Measurements from ENCODE around the gene ADAM15.

ADAM15 gene

DNA sequence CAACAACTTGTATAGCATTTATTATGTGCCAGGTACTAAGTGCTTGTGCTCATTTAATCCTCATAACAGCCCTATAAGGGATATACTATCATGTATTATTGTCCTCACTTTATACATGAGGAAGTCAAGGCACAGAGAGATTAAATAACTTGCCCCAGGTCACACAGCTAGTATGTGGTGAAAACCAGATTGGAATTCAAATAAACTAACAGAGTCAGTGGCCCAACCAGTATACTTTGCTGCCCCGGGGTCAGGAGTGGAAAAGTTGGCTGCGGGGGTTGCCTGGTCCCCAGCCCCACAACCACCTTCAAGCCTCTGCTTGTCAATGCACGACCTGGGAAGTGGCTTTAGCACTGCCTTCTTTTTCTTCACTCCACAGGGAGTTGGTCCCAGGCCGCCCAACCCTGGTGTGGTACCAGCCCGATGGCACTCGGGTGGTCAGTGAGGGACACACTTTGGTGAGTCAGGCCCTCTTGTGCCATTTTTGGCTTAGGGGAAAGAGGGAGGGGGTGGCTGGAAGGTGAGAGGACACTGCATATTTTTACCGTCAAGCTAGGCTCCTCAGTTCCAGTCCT is 2.5 kb downstream of the ADAM15 start:
- DNase-seq = no peak

DNA sequence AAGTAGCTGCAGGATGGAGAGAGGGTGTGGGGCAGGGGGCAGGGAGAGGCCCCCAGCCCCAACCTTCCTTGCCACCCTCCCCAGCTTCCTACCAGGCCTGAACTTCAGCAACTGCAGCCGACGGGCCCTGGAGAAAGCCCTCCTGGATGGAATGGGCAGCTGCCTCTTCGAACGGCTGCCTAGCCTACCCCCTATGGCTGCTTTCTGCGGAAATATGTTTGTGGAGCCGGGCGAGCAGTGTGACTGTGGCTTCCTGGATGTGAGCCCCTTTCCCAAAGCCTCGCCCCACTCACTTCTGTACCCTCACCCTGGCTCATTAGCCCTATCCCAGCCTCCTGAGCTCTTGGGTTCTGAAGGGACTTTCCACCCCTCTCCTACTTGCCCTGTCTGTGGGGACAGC is 6.0 kb downstream of the ADAM15 start:
- DNase-seq = no peak

DNA sequence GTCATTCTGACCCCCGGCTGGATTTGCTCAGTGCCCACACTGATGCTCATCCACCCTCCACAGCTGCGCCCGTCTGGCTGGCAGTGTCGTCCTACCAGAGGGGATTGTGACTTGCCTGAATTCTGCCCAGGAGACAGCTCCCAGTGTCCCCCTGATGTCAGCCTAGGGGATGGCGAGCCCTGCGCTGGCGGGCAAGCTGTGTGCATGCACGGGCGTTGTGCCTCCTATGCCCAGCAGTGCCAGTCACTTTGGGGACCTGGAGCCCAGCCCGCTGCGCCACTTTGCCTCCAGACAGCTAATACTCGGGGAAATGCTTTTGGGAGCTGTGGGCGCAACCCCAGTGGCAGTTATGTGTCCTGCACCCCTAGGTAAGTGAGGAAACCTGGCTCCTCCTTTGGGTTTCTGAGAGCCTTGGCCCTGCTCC is 6.7 kb downstream of the ADAM15 start:
- DNase-seq = no peak

DNA sequence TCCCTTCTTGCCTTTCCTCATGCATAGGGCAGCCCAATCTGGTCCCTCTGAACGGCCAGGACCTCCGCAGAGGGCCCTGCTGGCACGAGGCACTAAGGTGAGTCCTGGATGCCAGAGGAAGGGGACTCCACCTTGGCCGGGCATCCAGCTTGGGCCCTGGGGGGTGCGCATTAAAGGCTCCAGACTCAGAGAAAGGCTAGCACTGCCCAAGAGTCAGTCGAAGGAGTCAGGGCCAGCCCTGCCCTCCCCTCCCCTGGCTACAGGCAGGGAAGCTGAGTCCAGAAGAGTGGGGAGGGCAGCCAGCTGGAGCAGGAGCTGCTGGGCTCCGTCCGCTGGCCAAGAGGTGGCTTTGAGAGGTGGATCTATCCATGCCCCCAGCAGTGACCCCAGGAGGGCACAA is 9.6 kb downstream of the ADAM15 start:
- DNase-seq = no peak

GRCh38 chr1:155061381-155062150 is 10.4 kb downstream of the ADAM15 start:
- peak; percentile 94 for DNase-seq

DNA sequence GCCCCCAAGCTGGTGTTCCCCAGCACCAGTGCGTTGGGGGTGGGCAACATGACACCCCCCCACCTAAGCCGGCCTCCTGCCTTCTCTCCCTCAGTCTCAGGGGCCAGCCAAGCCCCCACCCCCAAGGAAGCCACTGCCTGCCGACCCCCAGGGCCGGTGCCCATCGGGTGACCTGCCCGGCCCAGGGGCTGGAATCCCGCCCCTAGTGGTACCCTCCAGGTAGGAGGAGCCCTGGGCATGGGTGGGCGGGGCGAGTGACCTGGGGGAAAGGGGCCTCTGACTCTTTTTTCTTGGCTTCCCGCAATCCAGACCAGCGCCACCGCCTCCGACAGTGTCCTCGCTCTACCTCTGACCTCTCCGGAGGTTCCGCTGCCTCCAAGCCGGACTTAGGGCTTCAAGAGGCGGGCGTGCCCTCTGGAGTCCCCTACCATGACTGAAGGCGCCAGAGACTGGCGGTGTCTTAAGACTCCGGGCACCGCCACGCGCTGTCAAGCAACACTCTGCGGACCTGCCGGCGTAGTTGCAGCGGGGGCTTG is 11.1 kb downstream of the ADAM15 start:
- no peak for DNase-seq

DNA sequence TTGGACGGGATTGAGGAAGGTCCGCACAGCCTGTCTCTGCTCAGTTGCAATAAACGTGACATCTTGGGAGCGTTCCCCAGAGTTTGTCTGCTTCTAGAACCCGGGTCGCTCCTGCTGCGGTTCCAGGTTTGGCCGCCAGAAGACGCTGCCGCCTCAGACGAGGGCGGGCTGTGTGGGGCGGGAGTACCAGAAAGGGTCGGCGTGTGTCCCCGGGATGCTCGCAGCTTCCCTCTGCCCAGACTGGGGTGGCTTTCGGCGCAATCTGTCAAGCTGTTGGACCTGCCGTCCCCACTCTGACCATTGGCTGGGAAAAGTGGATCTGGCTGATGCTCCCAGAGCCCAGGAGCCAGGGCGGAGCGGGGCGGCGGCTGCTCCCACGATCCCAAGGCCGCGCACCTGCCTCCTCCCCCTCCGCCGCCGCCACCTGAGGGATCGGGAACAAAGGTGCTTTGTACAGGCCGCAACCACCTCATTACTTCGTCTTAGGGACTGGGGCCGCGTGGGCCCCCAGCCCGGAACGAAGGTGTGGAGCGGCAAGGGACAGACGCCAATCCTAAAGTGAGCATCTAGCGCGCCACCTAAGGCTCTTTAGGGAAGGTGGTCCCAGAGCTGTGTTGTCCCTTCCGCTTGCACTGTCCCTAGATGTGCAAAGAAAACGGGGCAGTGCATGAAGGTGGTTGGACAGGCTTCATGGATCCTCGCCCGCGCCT is 11.7 kb downstream of the ADAM15 start:
- DNase-seq = peak; percentile 88

DNA sequence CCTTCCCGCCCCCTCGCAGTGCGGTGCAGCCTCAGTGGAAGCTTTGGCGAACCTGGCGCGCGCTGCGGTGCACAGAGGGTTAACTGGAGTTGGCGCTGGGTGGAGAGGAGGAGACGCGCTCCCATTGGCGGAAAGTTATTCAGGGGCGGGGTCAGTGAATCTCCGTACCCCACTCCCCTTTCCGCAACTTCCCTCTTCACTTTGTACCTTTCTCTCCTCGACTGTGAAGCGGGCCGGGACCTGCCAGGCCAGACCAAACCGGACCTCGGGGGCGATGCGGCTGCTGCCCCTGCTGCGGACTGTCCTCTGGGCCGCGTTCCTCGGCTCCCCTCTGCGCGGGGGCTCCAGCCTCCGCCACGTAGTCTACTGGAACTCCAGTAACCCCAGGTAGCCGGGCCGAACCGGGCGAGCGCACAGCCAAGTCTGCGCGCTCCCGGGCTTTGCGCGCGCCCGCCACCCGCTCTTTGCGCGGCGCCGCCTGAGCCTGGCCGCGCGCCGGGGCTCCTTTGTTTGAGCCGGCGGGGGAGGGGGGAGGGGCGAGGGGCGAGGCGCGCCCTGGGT is 12.5 kb downstream of the ADAM15 start, which contains the start of gene EFNA4:
Gene EFNA4 (plus strand): TSS at position 191 of the 561 bp plus-strand sequence. CDS start 84 bp downstream, at position 275.
- peak; percentile 95 for DNase-seq

DNA sequence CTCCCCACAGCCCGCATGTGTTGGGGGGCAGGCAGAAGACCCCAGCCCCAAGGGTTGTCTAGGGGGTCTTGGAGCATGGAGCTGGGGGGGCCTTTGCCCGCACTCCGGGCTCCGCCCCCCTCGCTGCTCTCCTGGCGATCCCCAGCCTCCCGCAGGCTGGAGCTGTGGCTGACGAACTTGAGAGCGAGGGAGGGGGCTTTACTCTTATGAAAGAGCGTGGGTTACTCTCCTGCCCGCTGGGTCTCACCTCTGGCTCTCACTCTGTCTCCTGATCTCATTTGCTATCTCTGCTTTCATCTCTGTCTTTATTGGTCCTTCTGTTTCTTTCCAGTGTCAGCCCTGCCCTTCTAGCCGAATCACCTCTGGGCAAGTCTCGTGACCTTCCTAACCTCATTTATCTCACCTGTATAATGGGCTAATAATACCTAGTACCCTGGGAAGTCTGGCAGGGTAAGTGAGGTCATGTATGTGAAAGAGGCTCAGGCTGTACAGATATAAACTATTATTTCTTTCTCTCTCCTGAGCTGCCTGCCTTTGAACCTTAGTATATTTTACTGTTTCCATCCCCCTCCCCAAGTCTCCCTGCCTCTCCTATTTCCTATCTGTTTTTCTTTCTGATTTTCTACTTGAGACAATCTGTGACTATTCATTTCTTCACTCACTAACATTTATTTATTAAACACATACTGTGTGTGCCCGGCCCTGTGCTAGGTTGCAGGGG is 13.2 kb downstream of the ADAM15 start:
- peak; percentile 46 for DNase-seq

- no peak for DNase-seq
Observed at GRCh38 chr1:155064832-155065429, 13.8 kb downstream of the ADAM15 start.

DNA sequence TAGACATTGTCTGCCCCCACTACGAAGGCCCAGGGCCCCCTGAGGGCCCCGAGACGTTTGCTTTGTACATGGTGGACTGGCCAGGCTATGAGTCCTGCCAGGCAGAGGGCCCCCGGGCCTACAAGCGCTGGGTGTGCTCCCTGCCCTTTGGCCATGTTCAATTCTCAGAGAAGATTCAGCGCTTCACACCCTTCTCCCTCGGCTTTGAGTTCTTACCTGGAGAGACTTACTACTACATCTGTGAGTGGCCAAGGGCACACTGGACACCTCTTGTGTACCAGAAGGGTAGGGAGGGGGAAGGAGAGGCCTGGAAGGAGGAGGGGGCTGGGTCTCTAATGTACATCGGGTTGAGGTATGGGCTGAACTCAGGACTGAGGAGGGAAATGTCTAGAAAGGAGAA is 15.7 kb downstream of the ADAM15 start:
- no peak for DNase-seq

DNA sequence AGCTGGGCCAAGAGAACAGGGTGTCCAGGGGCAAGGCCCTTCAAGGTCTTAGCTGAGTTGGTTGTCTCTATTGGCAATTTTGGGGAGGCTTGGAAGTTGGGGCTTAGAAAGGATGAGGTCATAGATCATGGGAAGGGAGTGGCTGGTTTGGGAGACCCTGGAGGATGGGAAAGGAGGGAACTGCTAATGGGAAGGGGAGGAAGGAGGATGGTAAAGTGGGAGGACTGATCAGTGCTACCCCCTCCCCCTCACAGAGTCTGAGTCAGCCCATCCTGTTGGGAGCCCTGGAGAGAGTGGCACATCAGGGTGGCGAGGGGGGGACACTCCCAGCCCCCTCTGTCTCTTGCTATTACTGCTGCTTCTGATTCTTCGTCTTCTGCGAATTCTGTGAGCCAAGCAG is 17.5 kb downstream of the ADAM15 start:
- no peak for DNase-seq

GRCh38 chr1:155069551-155070157 is 18.5 kb downstream of the ADAM15 start:
- DNase-seq = no peak

GRCh38 chr1:155070158-155070621 is 19.1 kb downstream of the ADAM15 start:
- no peak for DNase-seq

GRCh38 chr1:155070721-155071569 is 19.8 kb downstream of the ADAM15 start:
- DNase-seq = peak; percentile 95

- no peak for DNase-seq
Observed at GRCh38 chr1:155071701-155072100, 20.6 kb downstream of the ADAM15 start.

DNA sequence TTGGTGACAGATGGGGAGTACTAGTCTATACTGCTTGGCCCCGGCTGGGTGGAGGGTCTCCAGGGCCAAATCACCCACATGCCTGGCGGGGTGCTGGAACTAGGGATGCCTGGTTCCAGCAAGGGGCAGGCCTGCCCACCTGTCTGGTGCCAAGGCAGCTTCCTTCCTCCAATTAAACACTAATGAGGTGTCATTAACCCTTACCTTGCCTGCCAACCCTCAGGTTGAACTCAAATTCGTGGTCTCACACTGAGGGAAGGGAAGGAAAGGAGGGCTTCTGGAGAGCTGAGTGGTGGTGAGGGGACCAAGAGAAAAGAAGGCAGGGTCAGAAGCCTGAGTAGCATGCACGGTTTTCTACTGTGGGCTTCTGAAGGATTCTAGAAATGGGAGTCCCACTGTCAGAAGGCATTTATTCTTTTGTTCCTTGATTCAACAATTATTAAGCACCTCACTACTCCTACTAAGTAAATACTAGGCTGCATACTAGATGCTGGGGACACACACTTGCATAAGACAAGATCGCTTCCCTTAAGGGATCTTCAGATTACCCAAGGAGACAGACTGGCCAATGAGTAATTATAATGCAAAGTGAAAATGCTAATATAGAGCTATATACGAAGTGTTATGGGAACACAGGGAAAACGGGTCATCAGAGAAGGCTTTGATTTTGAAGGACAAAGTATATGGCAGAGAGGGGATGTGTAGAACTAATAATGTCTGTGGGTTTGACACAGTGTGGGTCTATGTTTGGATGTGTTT is 21.6 kb downstream of the ADAM15 start:
- no peak for DNase-seq

DNA sequence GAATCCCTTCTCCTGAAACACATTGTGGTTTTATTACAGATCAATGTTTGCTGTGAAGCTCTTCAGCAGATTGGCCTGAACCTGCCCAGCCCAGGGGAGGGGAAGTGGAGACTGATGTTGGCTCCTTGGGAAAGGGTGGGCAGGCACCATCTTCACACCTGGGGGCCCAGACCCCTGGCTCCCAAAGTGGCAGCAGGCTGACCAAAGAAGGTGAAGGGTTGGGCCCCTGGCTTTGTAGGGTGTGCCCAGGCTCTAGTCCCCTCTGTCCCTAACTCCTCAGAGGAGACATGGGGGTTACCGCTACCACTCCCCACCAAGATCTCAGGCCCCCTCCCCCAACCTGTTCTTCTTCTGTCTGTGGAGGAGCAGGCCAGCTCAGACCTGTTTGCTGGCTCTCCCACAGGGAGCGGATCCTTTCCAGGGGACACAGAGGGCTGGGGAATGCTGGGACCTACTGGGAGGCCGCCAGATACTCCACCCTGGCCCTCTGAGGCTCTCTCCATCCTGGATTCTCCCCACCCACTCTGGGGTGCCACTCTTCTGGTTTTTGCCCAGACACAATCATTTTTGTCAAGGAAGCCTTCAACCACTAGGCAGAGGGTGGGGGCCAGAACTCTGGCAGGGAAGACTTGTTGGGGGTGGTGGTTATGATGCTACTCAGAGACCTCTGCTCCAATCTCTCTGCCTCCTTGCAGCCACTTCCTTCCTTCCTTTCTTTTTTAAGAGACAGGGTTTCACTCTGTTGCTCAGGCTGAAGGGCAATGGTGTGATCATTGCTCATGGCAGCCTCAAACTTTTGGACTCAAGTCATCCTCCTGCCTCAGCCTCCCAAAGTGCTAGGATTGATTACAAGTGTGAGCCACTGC is 22.5 kb downstream of the ADAM15 start:
- DNase-seq = peak; percentile 68

- no peak for DNase-seq
Observed at GRCh38 chr1:155075535-155075934, 24.4 kb downstream of the ADAM15 start.

Measured in hematopoietic multipotent progenitor cell treated with erythropoietin and hydrocortisone succinate and interleukin-3 and kit ligand, for 4 days (in vitro differentiated cells).